Measurements from ENCODE around the gene FAM204A.
A peak's percentile ranks its signal among the peaks of the same experiment; 100 is the strongest.

The FAM204A gene

GRCh38 chr10:118315629-118316028, 26.5 kb downstream of the FAM204A start:
- in situ Hi-C loops (cut with HindIII; ENCODE audit: low sequenced_read_pairs) = no loop called here
- no peak for DNase-seq (ENCODE audit: low read depth, low spot score)

GRCh38 chr10:118314882-118315281, 27.2 kb downstream of the FAM204A start:
- DNase-seq (ENCODE audit: low read depth, low spot score) = no peak
- TF ChIP-seq, protein P1, sequence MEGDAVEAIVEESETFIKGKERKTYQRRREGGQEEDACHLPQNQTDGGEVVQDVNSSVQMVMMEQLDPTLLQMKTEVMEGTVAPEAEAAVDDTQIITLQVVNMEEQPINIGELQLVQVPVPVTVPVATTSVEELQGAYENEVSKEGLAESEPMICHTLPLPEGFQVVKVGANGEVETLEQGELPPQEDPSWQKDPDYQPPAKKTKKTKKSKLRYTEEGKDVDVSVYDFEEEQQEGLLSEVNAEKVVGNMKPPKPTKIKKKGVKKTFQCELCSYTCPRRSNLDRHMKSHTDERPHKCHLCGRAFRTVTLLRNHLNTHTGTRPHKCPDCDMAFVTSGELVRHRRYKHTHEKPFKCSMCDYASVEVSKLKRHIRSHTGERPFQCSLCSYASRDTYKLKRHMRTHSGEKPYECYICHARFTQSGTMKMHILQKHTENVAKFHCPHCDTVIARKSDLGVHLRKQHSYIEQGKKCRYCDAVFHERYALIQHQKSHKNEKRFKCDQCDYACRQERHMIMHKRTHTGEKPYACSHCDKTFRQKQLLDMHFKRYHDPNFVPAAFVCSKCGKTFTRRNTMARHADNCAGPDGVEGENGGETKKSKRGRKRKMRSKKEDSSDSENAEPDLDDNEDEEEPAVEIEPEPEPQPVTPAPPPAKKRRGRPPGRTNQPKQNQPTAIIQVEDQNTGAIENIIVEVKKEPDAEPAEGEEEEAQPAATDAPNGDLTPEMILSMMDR (IDR thresholded peaks at IDR 0.05; ENCODE audit: low read depth, low read length) = no peak
- no peak overlapping the region for H3K4me3 ChIP-seq (ENCODE audit: low read depth, low read length)
- in situ Hi-C loops (cut with HindIII; ENCODE audit: low sequenced_read_pairs) = no loop called here

More at GRCh38 chr10:118315629-118316028, 26.5 kb downstream of the FAM204A start:
- no peak overlapping the region for H3K4me3 ChIP-seq (ENCODE audit: low read depth, low read length)
- TF ChIP-seq, protein P1 (IDR thresholded peaks at IDR 0.05; ENCODE audit: low read depth, low read length) = no peak

DNA sequence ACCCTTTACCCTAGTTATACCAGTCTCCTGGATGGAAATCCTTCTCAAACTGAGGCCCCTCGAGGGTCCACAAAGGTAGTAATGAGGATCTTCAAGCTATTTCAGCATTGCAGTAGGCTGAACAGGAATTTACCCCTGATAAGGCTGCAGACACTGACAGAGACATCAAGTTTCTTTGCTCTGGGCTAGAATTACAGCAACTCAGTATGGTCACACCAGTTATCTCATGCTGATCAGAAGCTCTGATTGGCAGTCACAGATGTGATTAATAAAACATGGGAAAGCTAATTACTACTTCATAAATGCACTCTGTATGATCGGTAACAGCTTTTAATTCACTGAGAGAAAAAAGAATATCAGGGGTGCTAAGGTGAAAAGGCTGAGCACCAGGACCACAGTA, 30.6 kb downstream of the FAM204A start:
- DNase-seq (ENCODE audit: low read depth, low spot score) = no peak
- H3K4me3 ChIP-seq (ENCODE audit: low read depth, low read length) = no peak overlapping the region
- TF ChIP-seq, protein P1 (IDR thresholded peaks at IDR 0.05; ENCODE audit: low read depth, low read length) = no peak
- in situ Hi-C loops (cut with HindIII; ENCODE audit: low sequenced_read_pairs) = no loop called here

DNA sequence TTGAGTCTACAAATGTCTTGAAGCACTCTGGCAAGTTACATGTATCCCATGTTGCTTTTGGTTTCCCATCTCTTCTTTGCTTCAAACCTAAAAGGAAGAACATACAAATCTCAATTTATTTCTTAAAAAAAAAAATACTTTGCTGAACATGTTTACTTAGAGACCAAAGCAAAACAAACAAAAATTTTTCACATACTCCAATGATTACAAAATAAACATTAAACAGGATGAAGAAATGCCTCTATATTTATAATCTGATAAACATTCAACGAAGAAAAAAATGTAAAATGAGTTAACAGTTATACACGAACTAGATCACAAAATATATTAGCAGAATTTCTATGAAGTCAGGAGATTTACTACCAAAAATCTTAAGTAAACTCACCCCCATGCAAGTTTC, 31.3 kb downstream of the FAM204A start:
- in situ Hi-C loops (cut with HindIII; ENCODE audit: low sequenced_read_pairs) = no loop called here
- TF ChIP-seq, protein P1 (IDR thresholded peaks at IDR 0.05; ENCODE audit: low read depth, low read length) = no peak
- peak; percentile 9 for DNase-seq (ENCODE audit: low read depth, low spot score)
- H3K4me3 ChIP-seq (ENCODE audit: low read depth, low read length) = no peak overlapping the region

GRCh38 chr10:118309911-118310310, 32.2 kb downstream of the FAM204A start:
- in situ Hi-C loops (cut with HindIII; ENCODE audit: low sequenced_read_pairs) = no loop called here
- TF ChIP-seq, protein P1 (IDR thresholded peaks at IDR 0.05; ENCODE audit: low read depth, low read length) = no peak
- no peak for DNase-seq (ENCODE audit: low read depth, low spot score)
- no peak overlapping the region for H3K4me3 ChIP-seq (ENCODE audit: low read depth, low read length)

GRCh38 chr10:118308664-118309063, 33.5 kb downstream of the FAM204A start:
- in situ Hi-C loops (cut with HindIII; ENCODE audit: low sequenced_read_pairs) = no loop called here
- DNase-seq (ENCODE audit: low read depth, low spot score) = no peak
- H3K4me3 ChIP-seq (ENCODE audit: low read depth, low read length) = no peak overlapping the region
- TF ChIP-seq, protein P1 (IDR thresholded peaks at IDR 0.05; ENCODE audit: low read depth, low read length) = no peak

DNA sequence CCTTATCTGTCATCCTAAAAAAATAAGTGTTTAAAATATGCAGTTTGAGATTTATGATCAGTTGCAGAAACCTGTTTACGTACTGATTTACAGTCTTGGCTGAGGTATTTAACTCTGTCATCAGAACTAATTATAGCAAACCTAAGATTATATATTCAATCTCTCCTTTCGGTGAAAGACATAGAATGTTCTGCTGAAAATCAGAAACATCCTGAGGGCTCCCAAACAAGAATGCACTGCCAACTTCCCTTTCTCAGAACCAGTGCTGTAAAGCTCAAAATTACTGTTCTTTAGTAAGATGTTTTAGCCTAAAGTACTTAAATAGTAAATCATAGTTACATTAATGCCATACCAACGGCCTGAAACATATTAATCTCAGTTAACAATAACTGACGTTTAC, 34.3 kb downstream of the FAM204A start:
- H3K4me3 ChIP-seq (ENCODE audit: low read depth, low read length) = no peak overlapping the region
- DNase-seq (ENCODE audit: low read depth, low spot score) = no peak
- TF ChIP-seq, protein P1 (IDR thresholded peaks at IDR 0.05; ENCODE audit: low read depth, low read length) = no peak
- in situ Hi-C loops (cut with HindIII; ENCODE audit: low sequenced_read_pairs) = no loop called here

Data from astrocyte of the spinal cord (primary cell).